Stomach (tissue), 9 donors: ENCODE results near the gene UBAP2L. TPM values are rescaled to one million over a fixed set of nuclear protein-coding genes. Genes with fewer than 3 reads are reported as not detected.
A peak's percentile ranks its signal among the peaks of the same experiment; 100 is the strongest.

ENCODE experiments used
- DNase-seq, 2 donors: peaks; one replicate each; pipeline versions ENCODE4 v3.0.0 to v3.0.0-alpha.2; 2013 to 2019
- H3K27ac ChIP-seq, 5 donors: fragments of 200-600 bp in 4 of 5; sonication (generic) in 4 of 5; one replicate each; pipeline ENCODE4 v1.5.1; 2013 to 2019; ENCODE audit warnings: mild to moderate bottlenecking in 1 of 5, moderate library complexity in 1 of 5
- H3K27me3 ChIP-seq, 3 donors: fragments of 200-600 bp; sonication (generic); one replicate each; pipeline ENCODE4 v1.5.1; 2017 to 2019; ENCODE audit warnings: mixed run types in 1 of 3
- H3K36me3 ChIP-seq, 4 donors: fragments of 200-600 bp; sonication (generic); 1 replicate in 3 of 4; 2 replicates in 1 of 4; pipeline ENCODE4 v1.5.1; 2016 to 2019
- H3K4me1 ChIP-seq, 4 donors: fragments of 200-600 bp; sonication (generic); one replicate each; pipeline ENCODE4 v1.5.1; 2016 to 2019
- H3K4me3 ChIP-seq, 4 donors: fragments of 200-600 bp; sonication (generic) in 3 of 4; one replicate each; pipeline ENCODE4 v1.5.1; 2016 to 2019; ENCODE audit warnings: mild to moderate bottlenecking in 1 of 4
- H3K9me3 ChIP-seq, 4 donors: fragments of 200-600 bp; sonication (generic); one replicate each; pipeline ENCODE4 v1.5.1; 2016 to 2019
- CTCF ChIP-seq, 7 experiments: fragments of 450-650 bp in 4 of 7; fragments of 200-600 bp in 3 of 7; sonication (generic) in 3 of 7; IDR thresholded peaks; one replicate each; pipeline ENCODE4 v1.5.1; 2016 to 2019; ENCODE audit warnings: antibody characterized with exemption in 7 of 7, control low read depth in 2 of 7, mild to moderate bottlenecking in 1 of 7
- EP300 ChIP-seq: sonication (generic); formaldehyde crosslinking; IDR thresholded peaks from one replicate; pipeline ENCODE4 v1.6.1; 2017; ENCODE audit warnings: antibody characterized with exemption
- POLR2A ChIP-seq, 4 donors: fragments of 450-650 bp; IDR thresholded peaks; one replicate each; pipeline ENCODE4 v1.6.1; 2016; ENCODE audit warnings: antibody characterized with exemption in 4 of 4, control low read depth in 2 of 4, mild to moderate bottlenecking in 1 of 4, moderate library complexity in 1 of 4
- POLR2AphosphoS5 ChIP-seq, 3 donors: sonication (generic); formaldehyde crosslinking; IDR thresholded peaks; one replicate each; pipeline ENCODE4 v1.6.1; 2016; ENCODE audit warnings: antibody characterized with exemption in 3 of 3
- WGBS, 5 donors: extraction: QIAGEN DNeasy Blood & Tissue Kit in 3 of 5; methylation state at CpG; one replicate each; pipeline versions ENCODE4 v1.1.5 to v1.1.7; 2013 to 2018; 5-methylcytosine and 5-hydroxymethylcytosine counted together
- intact Hi-C: fragments of 100-400 bp; cut with DNase I; formaldehyde crosslinking; loops from one replicate; pipeline ENCODE4 v1.15.1; 2023; ENCODE audit warnings: low total_unique reads
- polyA plus RNA-seq, 3 donors: library from polyadenylated mRNA; stranded (reverse); fragments of 200-250 nt; gene quantifications; one replicate each; pipeline ENCODE4 v1.2.3, GENCODE V29; 2013
- total RNA-seq, 5 donors: library from RNA; depleted of rRNA; stranded (reverse); fragments of >200 nt; gene quantifications; one replicate each; pipeline versions ENCODE4 v1.1.0 to v1.2.3, GENCODE V29; 2014 to 2016
- donor health status: healthy with polysubstance abuse.
- donor health status: Bipolar disorder and iron deficiency.
- donor health status: healthy.

UBAP2L gene
- total and polyA plus RNA-seq, 8 donors = 25.2 to 109 (median 53.6) TPM

GRCh38 chr1:154191990-154192461 lies 28.7 kb upstream of the UBAP2L start, which contains the start of gene TPM3:
TSS of gene TPM3 (minus strand) at chr1:154192100. CDS start at chr1:154192018, 82 bp downstream.
- Histone ChIP-seq H3K27ac (no peak within 1 kb of the TSS), H3K4me3 (no peak within 1 kb of the TSS), H3K27me3 (peaks cover 0 to 9% (median 0%) of the 10 kb centered on the region in 3 donors), H3K36me3 (no peaks in the 10 kb centered on the region), H3K9me3 (no peaks in the 10 kb centered on the region), H3K4me1 (peaks cover 0 to 2% (median 0%) of the 10 kb centered on the region in 4 donors)
- WGBS, 5 donors = 9 to 37% (median 19%) methylated on average over 1 of the region's 1 CpG
- DNase-seq = no peak
- TF ChIP-seq CTCF (IDR thresholded peaks at IDR 0.05) (no peak), POLR2A (IDR thresholded peaks at IDR 0.05) (no peak), POLR2AphosphoS5 (IDR thresholded peaks at IDR 0.05) (no peak), EP300 (no peak)
- intact Hi-C loops = no loop called here

- WGBS, 5 donors = 47 to 62% (median 58%) methylated on average over 3 of the region's 3 CpGs
- Histone ChIP-seq H3K4me3 (no peak overlapping the region), H3K27ac (no peak overlapping the region), H3K27me3 (peaks cover 0 to 9% (median 0%) of the 10 kb centered on the region in 3 donors), H3K36me3 (no peaks in the 10 kb centered on the region), H3K9me3 (no peaks in the 10 kb centered on the region), H3K4me1 (no peaks in the 10 kb centered on the region)
- TF ChIP-seq EP300 (no peak), POLR2A (IDR thresholded peaks at IDR 0.05) (no peak)
- no peak for DNase-seq
- intact Hi-C loops = no loop called here
These were observed 28.3 kb upstream of the UBAP2L start for GRCh38 chr1:154192476-154192875.

- Histone ChIP-seq H3K4me1 (peaks cover 0 to 4% (median 2%) of the 10 kb centered on the region in 4 donors), H3K36me3 (no peaks in the 10 kb centered on the region), H3K9me3 (no peaks in the 10 kb centered on the region), H3K27ac (no peak overlapping the region), H3K4me3 (no peak overlapping the region), H3K27me3 (peaks cover 0 to 9% (median 0%) of the 10 kb centered on the region in 3 donors)
- WGBS, 5 donors = 57 to 71% (median 64%) methylated on average over 8 of the region's 8 CpGs
- peak in 1 of 2 donors; percentile 46 for DNase-seq
- TF ChIP-seq EP300 (no peak), CTCF (IDR thresholded peaks at IDR 0.05) (no peak), POLR2AphosphoS5 (IDR thresholded peaks at IDR 0.05) (no peak), POLR2A (IDR thresholded peaks at IDR 0.05) (no peak)
- intact Hi-C loops = no loop called here
These were observed 26.9 kb upstream of the UBAP2L start for GRCh38 chr1:154193821-154194220.

- intact Hi-C loops = no loop called here
- 3 to 4% (median 3%) methylated on average over 5 of the region's 5 CpGs for WGBS, 5 donors
These were observed 21.8 kb upstream of the UBAP2L start for GRCh38 chr1:154198756-154199562.

More at GRCh38 chr1:154198756-154199562, 21.8 kb upstream of the UBAP2L start:
- H3K4me1 ChIP-seq = peaks cover 0 to 15% (median 7%) of the 10 kb centered on the region in 4 donors
- DNase-seq = peak in 1 of 2 donors; percentile 84
- H3K27me3 ChIP-seq = peaks cover 0 to 2% (median 0%) of the 10 kb centered on the region in 3 donors
- peak overlapping the region in 2 of 5 donors; percentile 20 to 37 for H3K27ac ChIP-seq
- no peaks in the 10 kb centered on the region for H3K36me3 ChIP-seq
- no peak for TF ChIP-seq POLR2AphosphoS5 (IDR thresholded peaks at IDR 0.05)
- no peak for TF ChIP-seq EP300
- no peak for TF ChIP-seq POLR2A (IDR thresholded peaks at IDR 0.05)
- TF ChIP-seq CTCF (IDR thresholded peaks at IDR 0.05) = peak in 5 of 7 experiments; percentile 23 to 64 (median 39)
- H3K9me3 ChIP-seq = no peaks in the 10 kb centered on the region
- no peak overlapping the region for H3K4me3 ChIP-seq
